GM12878 (cell line): ENCODE results near the gene DNASE1. TPM values are rescaled to one million over a fixed set of nuclear protein-coding genes. Genes with fewer than 3 reads are reported as not detected.

ENCODE experiments used
- ATAC-seq: fragments of 200-7000 bp; cut with Tn5 transposase; 3 replicates; pipeline ENCODE4 v1.9.1; 2020; ENCODE audit warnings: mild to moderate bottlenecking, moderate library complexity
- BruUV-seq: library from RNA; stranded (reverse); fragments of 400-500 nt; replicated peaks from 2 replicates; lab custom pipeline; 2021; lab: Mats Ljungman, UMichigan
- CTCF ChIA-PET: fragments of 300-600 bp; sonication (Branson Sonifier 250); formaldehyde crosslinking; extraction: SDS; loops from one replicate; lab custom pipeline; 2021; ENCODE audit warnings: inconsistent platforms; lab: Yijun Ruan, JAX
- POLR2A ChIA-PET: fragments of 350-600 bp; formaldehyde crosslinking; extraction: SDS; loops from one replicate; lab custom pipeline; 2021; ENCODE audit warnings: inconsistent platforms; lab: Charles Lee
- RAD21 ChIA-PET: fragments of 300-600 bp; sonication (Branson Sonifier 250); formaldehyde crosslinking; loops from one replicate; lab custom pipeline; 2023; ENCODE audit warnings: antibody characterized with exemption; ENCODE audit not compliant: unreplicated experiment; lab: Charles Lee
- SMC1A ChIA-PET: fragments of 300-600 bp; sonication (Branson Sonifier 250); formaldehyde crosslinking; loops from one replicate; lab custom pipeline; 2023; ENCODE audit not compliant: unreplicated experiment, uncharacterized antibody; lab: Charles Lee
- DNase-seq: peaks from one replicate; pipeline ENCODE4 v3.0.0-alpha.2; 2011; ENCODE audit warnings: low read depth, low spot score
- FAIRE-seq: peaks from 3 replicates; lab custom pipeline; 2011; peaks lifted over from hg19 to GRCh38; lab: Jason Lieb, UNC
- H2AFZ ChIP-seq: 2 replicates; pipeline ENCODE4 v1.6.0; 2011; ENCODE audit warnings: low read depth, low read length, control low read depth; ENCODE audit not compliant: control insufficient read depth
- H3K27ac ChIP-seq: 2 replicates; pipeline ENCODE4 v1.5.1; 2011; ENCODE audit warnings: control low read depth; ENCODE audit not compliant: control insufficient read depth, insufficient read depth
- H3K27me3 ChIP-seq, 2 experiments: replicated peaks in 1 of 2; 2 replicates each; pipeline versions ENCODE4 v1.6.0 to v1.6.1; 2011; ENCODE audit warnings: low read length in 1 of 2; ENCODE audit not compliant: control insufficient read depth in 2 of 2, insufficient read depth in 2 of 2
- H3K36me3 ChIP-seq, 2 experiments: 2 replicates each; pipeline ENCODE4 v1.5.1; 2011; ENCODE audit warnings: low read length in 1 of 2; ENCODE audit not compliant: control insufficient read depth in 2 of 2, insufficient read depth in 2 of 2
- H3K4me1 ChIP-seq: 2 replicates; pipeline ENCODE4 v1.6.1; 2011; ENCODE audit warnings: mild to moderate bottlenecking, low read length, moderate library complexity, mixed read lengths; ENCODE audit not compliant: control insufficient read depth, insufficient read depth
- H3K4me2 ChIP-seq: 2 replicates; pipeline ENCODE4 v1.6.0; 2011; ENCODE audit warnings: control low read depth; ENCODE audit not compliant: control insufficient read depth, insufficient read depth
- H3K4me3 ChIP-seq: fragments of 200-600 bp; sonication (generic); 2 replicates; pipeline ENCODE4 v1.5.1; 2016
- H3K79me2 ChIP-seq: 2 replicates; pipeline ENCODE4 v1.6.0; 2011; ENCODE audit warnings: low read length; ENCODE audit not compliant: control insufficient read depth, insufficient read depth
- H3K9ac ChIP-seq: 2 replicates; pipeline ENCODE4 v1.8.0; 2011; ENCODE audit warnings: low read length, control low read depth, mixed read lengths; ENCODE audit not compliant: control insufficient read depth, insufficient read depth
- H3K9me3 ChIP-seq: replicated peaks from 3 replicates; pipeline ENCODE4 v1.5.1; 2011; ENCODE audit warnings: mild to moderate bottlenecking, low read length; ENCODE audit not compliant: control insufficient read depth, insufficient read depth
- H4K20me1 ChIP-seq: 2 replicates; pipeline ENCODE4 v1.6.0; 2011; ENCODE audit not compliant: control insufficient read depth, insufficient read depth
- ATF3 ChIP-seq: IDR thresholded peaks from 2 replicates; pipeline ENCODE4 v1.6.1; 2011; ENCODE audit warnings: low read depth, mild to moderate bottlenecking, low read length, moderate library complexity, borderline replicate concordance; ENCODE audit errors: extremely low read depth
- BRCA1 ChIP-seq: IDR thresholded peaks from 2 replicates; pipeline ENCODE4 v1.6.1; 2011; ENCODE audit warnings: low read depth, low read length, improper control_type of control experiment
- CBX3 ChIP-seq: fragments of 200-600 bp; sonication (generic); IDR thresholded peaks from 2 replicates; pipeline ENCODE4 v1.6.1; 2016; ENCODE audit warnings: low read depth, borderline replicate concordance
- CREB1 ChIP-seq: IDR thresholded peaks from 2 replicates; pipeline ENCODE4 v1.6.1; 2012; ENCODE audit warnings: low read depth, mild to moderate bottlenecking, inconsistent platforms
- DPF2 ChIP-seq: fragments of 450-650 bp; IDR thresholded peaks from 2 replicates; pipeline ENCODE4 v1.6.1; 2017; ENCODE audit warnings: mild to moderate bottlenecking
- GATAD2B ChIP-seq: fragments of 450-650 bp; conservative IDR thresholded peaks from 2 replicates; pipeline ENCODE4 v1.6.1; 2017; ENCODE audit warnings: low read depth, mild to moderate bottlenecking, moderate library complexity
- POLR2A ChIP-seq: IDR thresholded peaks from 2 replicates; pipeline ENCODE4 v1.6.1; 2011; ENCODE audit warnings: low read depth, mild to moderate bottlenecking, low read length
- RB1 ChIP-seq: fragments of 450-650 bp; formaldehyde crosslinking; IDR thresholded peaks from 2 replicates; pipeline ENCODE4 v1.6.1; 2017; ENCODE audit warnings: mild to moderate bottlenecking, borderline replicate concordance
- RUNX3 ChIP-seq: IDR thresholded peaks from 2 replicates; pipeline ENCODE4 v1.6.1; 2012; ENCODE audit warnings: low read length, inconsistent platforms
- SREBF1 ChIP-seq: IDR thresholded peaks from 2 replicates; pipeline ENCODE4 v1.6.1; 2012; ENCODE audit warnings: mild to moderate bottlenecking, low read length
- SUPT20H ChIP-seq: IDR thresholded peaks from 2 replicates; pipeline ENCODE4 v1.6.1; 2011; ENCODE audit warnings: low read depth, mild to moderate bottlenecking, low read length, moderate library complexity, borderline replicate concordance; ENCODE audit not compliant: control insufficient read depth
- TCF3 ChIP-seq: IDR thresholded peaks from 2 replicates; pipeline ENCODE4 v1.6.1; 2012; ENCODE audit warnings: low read depth, mild to moderate bottlenecking, low read length, borderline replicate concordance; ENCODE audit not compliant: insufficient read depth
- USF1 ChIP-seq: IDR thresholded peaks from 2 replicates; pipeline ENCODE4 v1.6.1; 2011; ENCODE audit warnings: borderline replicate concordance, low read depth, mild to moderate bottlenecking, moderate library complexity, mixed read lengths, low read length; ENCODE audit not compliant: insufficient read depth; ENCODE audit errors: extremely low read length
- USF2 ChIP-seq: IDR thresholded peaks from 2 replicates; pipeline ENCODE4 v1.6.1; 2011; ENCODE audit warnings: low read depth, low read length, improper control_type of control experiment, borderline replicate concordance
- WGBS: methylation state at CpG from one replicate; pipeline ENCODE4 v1.1.6; 2016; ENCODE audit warnings: low lambda C conversion rate; ENCODE audit not compliant: insufficient replicate concordance, insufficient coverage; ENCODE audit errors: missing lambda C conversion rate; 5-methylcytosine and 5-hydroxymethylcytosine counted together
- in situ Hi-C: fragments of 300-500 bp; cut with MboI; formaldehyde crosslinking; loops from 9 replicates; pipeline ENCODE4 v1.14.3; 2018; ENCODE audit warnings: mixed read lengths
- intact Hi-C: fragments of 100-400 bp; cut with micrococcal nuclease; formaldehyde crosslinking; loops from one replicate; pipeline ENCODE4 v1.14.2; 2022; ENCODE audit not compliant: unreplicated experiment
- polyA plus RNA-seq, 11 experiments: library from polyadenylated mRNA; depleted of rRNA in 4 of 11; unstranded in 6 of 11; stranded (reverse) in 5 of 11; fragments of >200 nt; fragmentation: Nextera tagmentation in 4 of 11; fragmentation: Illumina TruSeq in 1 of 11; extraction: Ambion mirVana in 4 of 11; extraction: Trizol in 1 of 11; gene quantifications; 1 replicate in 1 of 11; 2 replicates in 10 of 11; pipeline versions ENCODE4 v1.2.1 to v1.2.3, GENCODE V29; 2011 to 2016; ENCODE audit warnings: inconsistent platforms in 2 of 11, missing spikeins in 2 of 11, low read depth in 1 of 11
- total RNA-seq, 4 experiments: library from RNA; depleted of rRNA in 3 of 4; stranded (reverse); fragments of >200 nt in 3 of 4; fragmentation: Illumina TruSeq in 1 of 4; extraction: Trizol in 1 of 4; gene quantifications; 2 replicates each; pipeline versions ENCODE4 v1.2.1 to v1.2.3, GENCODE V29; 2013 to 2021

Gene DNASE1
- total and polyA plus RNA-seq, 10 of the 15 experiments (the other 5 are each of a cell fraction or from before 2014, with no cell fraction given): 0.23 to 12.0 (median 7.9) TPM

- Histone ChIP-seq H3K9me3 (no peaks in the 10 kb centered on the region), H3K9ac (no peak overlapping the region), H3K27ac (no peak overlapping the region), H3K4me1 (no peaks in the 10 kb centered on the region), H3K36me3 (peaks cover 36 to 39% of the 10 kb centered on the region in 2 experiments), H2AFZ (no peak overlapping the region), H3K79me2 (no peaks in the 10 kb centered on the region), H3K4me2 (no peak overlapping the region), H3K27me3 (no peaks in the 10 kb centered on the region), H3K4me3 (no peak overlapping the region), H4K20me1 (no peaks in the 10 kb centered on the region)
- 98% methylated on average over 31 of the region's 31 CpGs for WGBS
- ChIA-PET SMC1A (no interaction called here), RAD21 (no interaction called here), CTCF (no interaction called here), POLR2A (interaction anchor here (0.5 to 0.6 kb wide), 2 partner anchors 18 to 197 kb away, joined by 3 read pairs; no protein-coding TSS in a partner anchor)
- no peak for DNase-seq
- in situ Hi-C loops: no loop called here
- intact Hi-C loops: no loop called here
- no peak for ATAC-seq
- no peak for TF ChIP-seq SUPT20H
- no peak for TF ChIP-seq USF2
- no peak for TF ChIP-seq ATF3
- no peak for TF ChIP-seq DPF2
- TF ChIP-seq SREBF1: no peak
- no peak for TF ChIP-seq RB1
- no peak for TF ChIP-seq POLR2A
- no peak for TF ChIP-seq RUNX3
- TF ChIP-seq TCF3: no peak
- TF ChIP-seq USF1: no peak
- no peak for TF ChIP-seq CBX3
- TF ChIP-seq CREB1: no peak
- no peak for TF ChIP-seq BRCA1
- no peak for TF ChIP-seq GATAD2B
- BruUV-seq: no TSS peak
- no peak for FAIRE-seq
Observed at GRCh38 chr16:3664187-3664896, 9.9 kb downstream of the DNASE1 start.
